Stimulated activated CD4-positive, alpha-beta T cell treated with anti-CD3 and anti-CD28 coated beads, Interleukin-15, amount 100 ng/mL, for 48 hours (primary cell): Measurements from ENCODE around the gene TFRC.
"Not testable (repeated sequence)": the region's sequence is repeated elsewhere in the genome, so short reads cannot be mapped to it uniquely, and the experiment has no call there.

Source experiments
- DNase-seq, 2 donors: peaks; one replicate each; pipeline ENCODE4 v3.0.0-alpha.2; 2020; ENCODE audit warnings: low read depth in 2 of 2

The TFRC gene

DNA sequence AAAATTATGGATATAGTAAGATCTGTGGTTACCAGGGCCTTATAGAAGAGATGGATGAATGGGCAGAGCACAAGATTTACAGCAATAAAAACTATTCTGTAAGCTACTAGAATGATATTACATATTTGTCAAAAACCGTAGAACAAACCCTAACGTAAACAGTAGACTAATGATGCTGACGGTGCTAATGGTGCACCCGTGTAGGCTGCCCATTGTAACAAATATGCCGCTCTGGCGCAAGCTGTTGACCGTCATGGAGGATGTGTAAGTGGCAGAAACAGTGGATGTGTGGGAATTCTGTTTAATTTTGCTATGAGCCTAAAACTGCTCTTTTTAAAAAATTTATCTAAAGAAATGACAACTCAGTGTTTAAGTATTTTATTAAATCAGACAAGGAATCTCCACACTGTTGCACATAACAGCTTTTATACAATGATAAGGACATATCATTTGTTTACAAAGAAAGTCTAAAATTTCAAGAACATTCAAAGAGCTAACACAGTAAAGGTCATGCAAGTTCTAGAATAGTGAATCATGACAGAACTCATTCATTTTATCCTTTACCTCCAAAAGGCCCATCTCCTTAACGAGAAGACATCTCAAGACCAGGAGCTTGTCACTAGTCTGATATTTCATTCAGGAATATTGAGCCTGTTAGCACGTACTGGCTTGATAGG is 32.8 kb downstream of the TFRC start:
- no peak for DNase-seq

- no peak for DNase-seq
Measured at GRCh38 chr3:196047391-196048030, 34.4 kb downstream of the TFRC start.

DNA sequence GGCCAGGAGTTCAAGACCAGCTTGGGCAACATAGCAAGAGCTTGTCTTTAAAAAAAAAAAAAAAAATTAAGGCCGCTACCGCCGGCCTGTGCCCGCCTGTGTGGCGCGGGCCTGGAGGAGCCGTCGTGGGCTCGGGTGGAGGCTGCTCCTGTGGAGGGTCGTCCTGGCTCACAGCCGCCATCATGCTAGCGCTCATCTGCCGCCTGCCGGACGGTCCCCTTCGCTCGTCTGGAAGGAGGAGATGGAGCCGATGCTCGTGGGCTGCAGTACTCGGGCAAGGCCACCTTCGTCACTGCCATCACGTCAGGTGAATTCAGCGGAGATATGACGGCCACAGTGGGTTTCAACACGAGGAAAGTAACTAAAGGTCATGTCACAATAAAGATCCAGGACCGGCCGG is 37.4 kb downstream of the TFRC start:
- DNase-seq = no peak

DNA sequence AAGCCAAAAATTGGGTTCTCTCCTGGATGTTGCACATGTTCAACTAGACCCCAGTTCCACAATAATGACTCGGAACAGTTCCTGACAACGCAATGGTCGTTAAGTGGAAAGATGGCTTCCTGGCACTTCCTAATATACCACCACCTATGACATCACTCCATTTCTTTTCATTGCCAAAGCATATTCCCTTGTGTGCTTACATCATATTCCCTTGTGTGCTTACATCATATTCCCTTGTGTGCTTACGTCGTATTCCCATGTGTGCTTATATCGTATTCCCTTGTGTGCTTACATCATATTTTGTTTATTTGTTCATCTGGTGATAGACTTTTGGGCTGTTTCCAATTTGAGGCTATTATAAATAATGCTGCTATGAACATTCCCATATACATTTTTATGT is 39.2 kb downstream of the TFRC start:
- no peak for DNase-seq

DNA sequence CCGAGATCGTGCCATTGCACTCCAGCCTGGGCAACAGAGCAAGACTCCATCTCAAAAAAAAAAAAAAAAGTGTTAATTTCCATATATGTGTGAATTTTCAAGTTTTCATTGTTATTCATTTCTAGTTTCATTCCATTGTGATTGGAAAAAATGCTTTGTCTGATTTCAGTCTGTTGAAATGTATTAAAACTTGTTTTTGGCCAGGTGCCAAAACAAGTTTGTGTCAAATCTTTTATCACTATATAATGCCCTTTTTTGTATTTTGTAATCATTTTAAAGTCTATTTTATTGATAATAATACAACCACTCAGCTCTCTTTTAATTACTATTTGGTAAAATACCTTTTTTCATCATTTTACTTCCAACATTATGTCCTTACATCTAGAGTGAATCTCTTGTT is 42.5 kb downstream of the TFRC start:
- no peak for DNase-seq

DNA sequence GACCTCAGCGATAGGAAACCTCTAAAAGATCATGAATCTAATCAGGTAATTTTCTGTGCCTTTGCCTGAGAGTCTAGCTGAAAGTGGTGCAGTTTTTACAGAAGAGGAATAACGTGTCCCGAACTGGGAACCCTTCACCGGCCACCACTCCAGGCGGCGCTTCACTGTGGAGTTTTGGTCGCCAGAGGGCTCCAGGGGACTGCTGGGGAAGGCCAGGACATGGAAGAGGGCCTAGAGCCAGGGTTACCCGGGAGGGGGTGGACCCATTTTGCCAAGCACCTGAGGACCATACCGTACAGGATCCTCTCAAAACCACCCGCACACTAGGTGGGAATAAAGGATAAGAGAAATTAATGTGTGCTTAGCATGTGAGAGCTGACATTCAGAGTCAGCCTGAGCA is 55.8 kb downstream of the TFRC start:
- DNase-seq = not testable (repeated sequence)

DNA sequence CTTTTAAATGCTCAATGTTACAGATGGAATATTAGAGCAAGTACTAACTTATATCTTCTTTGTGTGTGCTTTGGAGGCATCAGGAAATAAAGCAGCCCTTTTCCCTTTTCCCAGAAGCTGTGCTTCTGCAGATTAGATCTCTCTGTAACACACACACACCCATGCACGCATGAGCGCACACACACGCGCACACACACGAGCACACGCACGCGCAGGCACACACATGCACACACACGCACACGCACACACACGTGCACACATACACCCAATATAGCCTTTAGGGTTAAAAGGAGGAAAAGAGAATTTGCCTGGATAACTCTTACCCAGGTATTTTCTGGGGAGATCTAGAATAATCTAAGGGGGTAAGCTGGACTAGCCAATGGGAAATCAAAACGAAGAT is 56.9 kb downstream of the TFRC start:
- no peak for DNase-seq

- no peak for DNase-seq
Measured at GRCh38 chr3:196023947-196024346, 57.9 kb downstream of the TFRC start.

GRCh38 chr3:196022499-196022878 is 59.4 kb downstream of the TFRC start:
- not testable (repeated sequence) for DNase-seq

- DNase-seq = no peak
Measured at GRCh38 chr3:196020373-196020772, 61.5 kb downstream of the TFRC start.

GRCh38 chr3:196019576-196019975 is 62.3 kb downstream of the TFRC start:
- not testable (repeated sequence) for DNase-seq

- DNase-seq = not testable (repeated sequence)
Measured at GRCh38 chr3:196018159-196018558, 63.7 kb downstream of the TFRC start.

DNA sequence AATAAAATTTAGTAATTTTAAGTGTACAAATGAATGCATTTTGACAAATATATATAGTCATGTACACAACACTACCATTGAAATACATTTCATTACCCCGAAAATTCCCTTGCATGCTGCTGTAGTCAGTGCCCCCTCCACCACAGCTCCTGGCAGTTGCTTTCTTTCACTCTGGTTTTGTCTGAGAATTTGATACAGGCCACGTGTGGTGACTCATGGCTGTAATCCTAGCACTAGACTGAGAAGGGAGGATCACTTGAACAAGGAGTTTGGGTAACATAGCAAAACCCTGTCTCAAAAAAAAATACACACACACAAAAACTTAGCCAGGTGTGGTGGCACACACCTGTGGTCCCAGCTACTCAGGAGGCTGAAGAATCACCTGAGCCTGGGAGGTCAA is 65.4 kb downstream of the TFRC start:
- no peak for DNase-seq

GRCh38 chr3:196016059-196016458 is 65.8 kb downstream of the TFRC start:
- no peak for DNase-seq

GRCh38 chr3:196013587-196014487 is 68.1 kb downstream of the TFRC start:
- DNase-seq = no peak

DNA sequence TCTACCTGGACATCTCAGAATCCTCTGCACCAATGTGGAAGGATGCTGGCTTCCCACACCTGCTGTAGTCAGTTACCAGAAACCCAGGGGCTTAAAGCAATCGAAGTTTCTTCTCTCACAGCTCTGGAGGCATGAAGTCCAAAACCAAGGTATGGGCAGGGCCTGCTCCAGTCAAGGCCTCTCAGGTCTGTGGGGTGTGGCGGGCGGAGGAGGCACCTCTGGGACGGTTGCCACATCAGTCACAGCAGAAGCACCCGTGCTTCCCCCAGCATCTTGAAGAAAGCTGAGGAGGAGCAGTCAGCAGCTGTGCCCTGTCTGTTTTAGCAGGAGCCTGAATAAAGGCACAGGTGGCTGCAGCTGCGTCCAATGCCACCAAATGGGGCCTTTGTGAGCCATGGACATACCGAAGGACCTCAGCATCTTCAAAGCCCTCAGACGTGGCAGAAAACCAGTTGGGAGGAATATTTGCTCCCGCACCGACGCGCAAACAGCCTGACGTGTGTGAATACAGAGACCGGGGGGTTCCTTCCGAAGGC is 68.9 kb downstream of the TFRC start:
- DNase-seq = no peak

- DNase-seq = no peak
Measured at GRCh38 chr3:196012481-196012880, 69.4 kb downstream of the TFRC start.

DNA sequence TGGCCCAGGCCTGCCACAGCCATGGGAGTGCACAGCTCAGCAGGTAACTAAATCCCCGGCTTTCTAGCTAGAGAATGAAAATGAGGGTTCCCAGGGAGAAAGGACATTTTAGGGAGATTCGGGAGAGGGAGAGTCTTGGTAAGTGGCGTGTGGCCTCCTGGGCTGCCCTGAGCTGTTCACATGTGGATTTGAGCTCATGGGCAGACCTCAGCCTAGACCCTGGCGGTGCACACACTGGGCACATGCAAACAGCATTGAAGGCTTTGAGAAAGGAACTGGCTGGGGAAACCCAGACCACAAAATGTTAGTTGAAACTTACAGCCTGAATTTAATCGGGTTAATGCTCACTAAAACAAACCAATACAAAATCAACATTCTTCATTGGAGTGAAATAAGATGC is 72.4 kb downstream of the TFRC start:
- no peak for DNase-seq

DNA sequence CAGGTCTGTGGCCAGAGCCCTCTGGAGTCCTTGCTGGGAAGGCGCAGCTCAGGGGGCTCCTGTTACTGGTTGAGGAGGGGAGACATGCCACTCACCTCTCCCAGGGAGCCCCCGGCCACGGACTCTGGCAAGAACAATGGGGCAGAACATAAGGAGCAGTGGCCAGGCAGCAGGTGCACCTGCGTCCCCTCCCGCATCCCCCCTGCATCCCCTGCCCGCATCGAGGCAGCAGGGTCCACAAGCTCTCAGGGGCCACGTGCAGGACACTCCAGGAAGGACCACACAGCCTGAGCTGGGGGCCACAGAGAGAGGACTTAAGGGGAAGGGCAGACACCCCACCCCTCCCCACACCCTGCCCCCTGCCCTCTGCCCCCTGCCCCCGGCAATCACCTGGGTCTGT is 73.0 kb downstream of the TFRC start:
- DNase-seq = no peak

DNA sequence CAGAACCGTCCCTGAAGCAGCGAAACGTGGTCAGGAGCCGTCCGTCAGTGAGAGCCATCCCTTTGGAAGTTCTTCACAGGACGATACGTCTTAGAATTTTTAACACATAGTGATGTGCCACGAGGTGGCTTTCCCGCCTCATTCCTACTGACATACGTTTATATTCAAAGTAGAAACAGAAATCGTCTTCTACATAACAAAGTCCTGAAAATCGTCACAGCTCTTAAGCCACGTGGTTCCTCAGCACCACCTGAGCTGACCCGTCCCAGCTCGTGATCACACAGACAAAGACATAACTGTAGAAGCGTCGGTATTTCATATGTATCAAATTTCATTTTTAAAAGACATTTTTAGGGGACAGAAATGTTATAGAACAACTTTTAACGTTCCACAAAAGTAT is 73.5 kb downstream of the TFRC start:
- DNase-seq = no peak

DNA sequence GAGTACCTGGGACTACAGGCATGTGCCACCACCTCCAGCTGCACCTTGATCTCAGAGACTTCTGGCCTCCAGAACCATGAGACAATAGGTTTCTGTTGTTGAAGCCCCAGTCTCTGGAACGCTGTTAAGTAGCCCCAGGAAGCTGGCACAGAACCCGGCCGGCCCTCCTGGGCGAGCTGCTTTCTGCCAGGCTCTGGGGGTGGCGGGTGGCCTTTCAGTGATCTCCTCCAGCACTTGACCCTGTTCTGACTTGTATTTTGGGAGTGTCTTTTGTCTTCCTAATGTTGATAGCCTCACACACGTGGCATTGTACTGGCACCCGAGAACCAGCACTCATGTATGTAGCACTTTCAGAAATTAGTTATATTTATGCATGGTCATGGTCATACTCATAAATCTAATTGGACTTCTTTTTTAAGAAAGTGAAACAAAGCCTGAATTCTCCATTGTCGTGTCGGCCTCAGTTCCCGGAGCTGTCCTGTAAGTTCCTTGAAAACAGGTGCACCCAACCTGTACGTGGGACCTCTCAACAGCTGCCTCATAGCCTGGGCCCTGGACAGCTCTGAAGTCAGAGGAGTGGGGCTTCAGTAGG is 74.0 kb downstream of the TFRC start:
- DNase-seq = no peak

DNA sequence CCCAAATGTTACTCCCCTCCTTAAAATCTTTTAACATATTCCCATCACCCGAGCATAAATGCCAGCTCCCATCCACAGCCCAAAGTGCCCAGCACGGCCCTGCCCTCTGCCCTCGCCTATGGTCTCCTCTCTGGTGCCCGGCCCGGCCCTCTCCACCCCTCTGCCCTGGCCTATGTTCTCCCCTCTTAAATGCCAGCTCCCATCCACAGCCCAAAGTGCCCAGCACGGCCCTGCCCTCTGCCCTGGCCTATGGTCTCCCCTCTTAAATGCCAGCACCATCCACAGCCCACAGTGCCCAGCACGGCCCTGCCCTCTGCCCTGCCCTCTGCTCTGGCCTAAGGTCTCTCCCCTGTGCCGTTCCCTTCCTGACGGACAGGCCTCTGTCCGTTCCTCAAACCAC is 76.6 kb downstream of the TFRC start:
- not testable (repeated sequence) for DNase-seq
